GM23338 (cell line): ENCODE data around the gene ZNF800. TPM values are rescaled to one million over a fixed set of nuclear protein-coding genes. Genes with fewer than 3 reads are reported as not detected.
"Not testable (repeated sequence)": the region's sequence is repeated elsewhere in the genome, so short reads cannot be mapped to it uniquely, and the experiment has no call there.

ENCODE experiments used
- ATAC-seq: fragments of 200-7000 bp; cut with Tn5 transposase; 3 replicates; pipeline ENCODE4 v1.9.1; 2020
- DNase-seq: peaks from one replicate; pipeline ENCODE4 v3.0.0-alpha.2; 2015; ENCODE audit warnings: low spot score
- H2AFZ ChIP-seq: fragments of 200-600 bp; sonication (generic); 2 replicates; pipeline ENCODE4 v1.8.0; 2016; ENCODE audit warnings: antibody characterized with exemption, mild to moderate bottlenecking, moderate library complexity
- H3F3A ChIP-seq: fragments of 200-600 bp; sonication (generic); replicated peaks from 2 replicates; pipeline ENCODE4 v1.8.0; 2017; ENCODE audit warnings: antibody characterized with exemption, mixed run types, low read depth
- H3K27ac ChIP-seq: fragments of 200-600 bp; sonication (generic); 2 replicates; pipeline ENCODE4 v1.6.1; 2016; ENCODE audit warnings: low read depth
- H3K27me3 ChIP-seq: fragments of 200-600 bp; sonication (generic); 2 replicates; pipeline ENCODE4 v1.8.0; 2016; ENCODE audit warnings: mild to moderate bottlenecking, mixed run types, moderate library complexity; ENCODE audit not compliant: insufficient read depth
- H3K36me3 ChIP-seq: fragments of 200-600 bp; sonication (generic); 2 replicates; pipeline ENCODE4 v1.8.0; 2016; ENCODE audit warnings: mild to moderate bottlenecking; ENCODE audit not compliant: insufficient read depth
- H3K4me1 ChIP-seq: fragments of 200-600 bp; sonication (generic); 2 replicates; pipeline ENCODE4 v1.8.0; 2016; ENCODE audit warnings: mild to moderate bottlenecking, moderate library complexity; ENCODE audit not compliant: insufficient read depth
- H3K4me2 ChIP-seq: fragments of 200-600 bp; sonication (generic); 2 replicates; pipeline ENCODE4 v1.7.1; 2017; ENCODE audit warnings: mixed run types
- H3K4me3 ChIP-seq: fragments of 200-600 bp; sonication (generic); 2 replicates; pipeline ENCODE4 v1.6.1; 2016; ENCODE audit warnings: mixed run types
- H3K79me2 ChIP-seq: fragments of 200-600 bp; sonication (generic); replicated peaks from 2 replicates; pipeline ENCODE4 v1.8.0; 2017; ENCODE audit warnings: mild to moderate bottlenecking; ENCODE audit not compliant: insufficient read depth
- H3K9me2 ChIP-seq: fragments of 200-600 bp; sonication (generic); 2 replicates; pipeline ENCODE4 v1.8.0; 2017; ENCODE audit not compliant: insufficient read depth
- H4K20me1 ChIP-seq: fragments of 200-600 bp; sonication (generic); replicated peaks from 2 replicates; pipeline ENCODE4 v1.8.0; 2017; ENCODE audit warnings: mild to moderate bottlenecking; ENCODE audit not compliant: insufficient read depth
- H3K27ac Mint-ChIP-seq: 2 replicates; pipeline ENCODE4 v1.8.0; 2020; ENCODE audit warnings: inconsistent platforms, mild to moderate bottlenecking, moderate library complexity, mixed read lengths
- H3K27me3 Mint-ChIP-seq: 3 replicates; pipeline ENCODE4 v1.8.0; 2022; ENCODE audit warnings: low read depth, mild to moderate bottlenecking, moderate library complexity, mixed read lengths, inconsistent platforms; ENCODE audit not compliant: insufficient read depth, poor library complexity
- H3K36me3 Mint-ChIP-seq: 3 replicates; pipeline ENCODE4 v1.8.0; 2021; ENCODE audit warnings: low read depth, mild to moderate bottlenecking, inconsistent platforms, moderate library complexity, mixed read lengths
- H3K4me1 Mint-ChIP-seq: 3 replicates; pipeline ENCODE4 v1.8.0; 2020; ENCODE audit warnings: mild to moderate bottlenecking, inconsistent platforms, mixed read lengths
- H3K4me3 Mint-ChIP-seq: 3 replicates; pipeline ENCODE4 v1.8.0; 2021; ENCODE audit warnings: moderate library complexity, mild to moderate bottlenecking, inconsistent platforms, mixed read lengths
- H3K9me3 Mint-ChIP-seq: 3 replicates; pipeline ENCODE4 v1.8.0; 2020; ENCODE audit warnings: moderate library complexity, mild to moderate bottlenecking, inconsistent platforms, mixed read lengths
- CREB1 ChIP-seq: fragments of 250-450 bp; sonication (Bioruptor Pico); IDR thresholded peaks from 2 replicates; pipeline ENCODE4 v1.5.0; 2020; ENCODE audit warnings: low read depth, mild to moderate bottlenecking, moderate library complexity
- EZH2 ChIP-seq: fragments of 200-600 bp; sonication (generic); IDR thresholded peaks from one replicate; pipeline ENCODE4 v1.8.0; 2017; ENCODE audit warnings: antibody characterized with exemption, mild to moderate bottlenecking, low read depth; ENCODE audit not compliant: unreplicated experiment
- EZH2phosphoT487 ChIP-seq: fragments of 200-600 bp; sonication (generic); IDR thresholded peaks from one replicate; pipeline ENCODE4 v1.8.1; 2018; ENCODE audit warnings: antibody characterized with exemption; ENCODE audit not compliant: unreplicated experiment
- NANOG ChIP-seq: IDR thresholded peaks from 2 replicates; pipeline ENCODE4 v1.6.1; 2016; ENCODE audit warnings: antibody characterized with exemption, borderline replicate concordance
- STAT1 ChIP-seq: IDR thresholded peaks from one replicate; pipeline ENCODE4 v1.6.1; 2016; ENCODE audit warnings: antibody characterized with exemption; ENCODE audit not compliant: unreplicated experiment
- ZNF114 ChIP-seq: fragments of 250-450 bp; sonication (Bioruptor Pico); IDR thresholded peaks from 2 replicates; pipeline ENCODE4 v1.5.0; 2020; ENCODE audit warnings: mild to moderate bottlenecking, moderate library complexity
- polyA plus RNA-seq: library from polyadenylated mRNA; unstranded; fragments of >200 nt; fragmentation: Nextera tagmentation; extraction: Ambion mirVana; gene quantifications from 2 replicates; pipeline ENCODE4 v1.2.1, GENCODE V29; 2016
- total RNA-seq: library from RNA; depleted of rRNA; stranded (reverse); fragments of >200 nt; shearing (Covaris generic); gene quantifications from 2 replicates; pipeline ENCODE4 v1.2.3, GENCODE V29; 2014
- TF ChIP-seq, protein P1 (sequence below): fragments of 250-450 bp; sonication (Bioruptor Pico); IDR thresholded peaks from 2 replicates; pipeline ENCODE4 v1.5.0; 2020; ENCODE audit warnings: mild to moderate bottlenecking, moderate library complexity

The ZNF800 gene
- total and polyA plus RNA-seq, 2 experiments from 2014 or later: 5.4 to 8.3 TPM

- TF ChIP-seq, protein P1, sequence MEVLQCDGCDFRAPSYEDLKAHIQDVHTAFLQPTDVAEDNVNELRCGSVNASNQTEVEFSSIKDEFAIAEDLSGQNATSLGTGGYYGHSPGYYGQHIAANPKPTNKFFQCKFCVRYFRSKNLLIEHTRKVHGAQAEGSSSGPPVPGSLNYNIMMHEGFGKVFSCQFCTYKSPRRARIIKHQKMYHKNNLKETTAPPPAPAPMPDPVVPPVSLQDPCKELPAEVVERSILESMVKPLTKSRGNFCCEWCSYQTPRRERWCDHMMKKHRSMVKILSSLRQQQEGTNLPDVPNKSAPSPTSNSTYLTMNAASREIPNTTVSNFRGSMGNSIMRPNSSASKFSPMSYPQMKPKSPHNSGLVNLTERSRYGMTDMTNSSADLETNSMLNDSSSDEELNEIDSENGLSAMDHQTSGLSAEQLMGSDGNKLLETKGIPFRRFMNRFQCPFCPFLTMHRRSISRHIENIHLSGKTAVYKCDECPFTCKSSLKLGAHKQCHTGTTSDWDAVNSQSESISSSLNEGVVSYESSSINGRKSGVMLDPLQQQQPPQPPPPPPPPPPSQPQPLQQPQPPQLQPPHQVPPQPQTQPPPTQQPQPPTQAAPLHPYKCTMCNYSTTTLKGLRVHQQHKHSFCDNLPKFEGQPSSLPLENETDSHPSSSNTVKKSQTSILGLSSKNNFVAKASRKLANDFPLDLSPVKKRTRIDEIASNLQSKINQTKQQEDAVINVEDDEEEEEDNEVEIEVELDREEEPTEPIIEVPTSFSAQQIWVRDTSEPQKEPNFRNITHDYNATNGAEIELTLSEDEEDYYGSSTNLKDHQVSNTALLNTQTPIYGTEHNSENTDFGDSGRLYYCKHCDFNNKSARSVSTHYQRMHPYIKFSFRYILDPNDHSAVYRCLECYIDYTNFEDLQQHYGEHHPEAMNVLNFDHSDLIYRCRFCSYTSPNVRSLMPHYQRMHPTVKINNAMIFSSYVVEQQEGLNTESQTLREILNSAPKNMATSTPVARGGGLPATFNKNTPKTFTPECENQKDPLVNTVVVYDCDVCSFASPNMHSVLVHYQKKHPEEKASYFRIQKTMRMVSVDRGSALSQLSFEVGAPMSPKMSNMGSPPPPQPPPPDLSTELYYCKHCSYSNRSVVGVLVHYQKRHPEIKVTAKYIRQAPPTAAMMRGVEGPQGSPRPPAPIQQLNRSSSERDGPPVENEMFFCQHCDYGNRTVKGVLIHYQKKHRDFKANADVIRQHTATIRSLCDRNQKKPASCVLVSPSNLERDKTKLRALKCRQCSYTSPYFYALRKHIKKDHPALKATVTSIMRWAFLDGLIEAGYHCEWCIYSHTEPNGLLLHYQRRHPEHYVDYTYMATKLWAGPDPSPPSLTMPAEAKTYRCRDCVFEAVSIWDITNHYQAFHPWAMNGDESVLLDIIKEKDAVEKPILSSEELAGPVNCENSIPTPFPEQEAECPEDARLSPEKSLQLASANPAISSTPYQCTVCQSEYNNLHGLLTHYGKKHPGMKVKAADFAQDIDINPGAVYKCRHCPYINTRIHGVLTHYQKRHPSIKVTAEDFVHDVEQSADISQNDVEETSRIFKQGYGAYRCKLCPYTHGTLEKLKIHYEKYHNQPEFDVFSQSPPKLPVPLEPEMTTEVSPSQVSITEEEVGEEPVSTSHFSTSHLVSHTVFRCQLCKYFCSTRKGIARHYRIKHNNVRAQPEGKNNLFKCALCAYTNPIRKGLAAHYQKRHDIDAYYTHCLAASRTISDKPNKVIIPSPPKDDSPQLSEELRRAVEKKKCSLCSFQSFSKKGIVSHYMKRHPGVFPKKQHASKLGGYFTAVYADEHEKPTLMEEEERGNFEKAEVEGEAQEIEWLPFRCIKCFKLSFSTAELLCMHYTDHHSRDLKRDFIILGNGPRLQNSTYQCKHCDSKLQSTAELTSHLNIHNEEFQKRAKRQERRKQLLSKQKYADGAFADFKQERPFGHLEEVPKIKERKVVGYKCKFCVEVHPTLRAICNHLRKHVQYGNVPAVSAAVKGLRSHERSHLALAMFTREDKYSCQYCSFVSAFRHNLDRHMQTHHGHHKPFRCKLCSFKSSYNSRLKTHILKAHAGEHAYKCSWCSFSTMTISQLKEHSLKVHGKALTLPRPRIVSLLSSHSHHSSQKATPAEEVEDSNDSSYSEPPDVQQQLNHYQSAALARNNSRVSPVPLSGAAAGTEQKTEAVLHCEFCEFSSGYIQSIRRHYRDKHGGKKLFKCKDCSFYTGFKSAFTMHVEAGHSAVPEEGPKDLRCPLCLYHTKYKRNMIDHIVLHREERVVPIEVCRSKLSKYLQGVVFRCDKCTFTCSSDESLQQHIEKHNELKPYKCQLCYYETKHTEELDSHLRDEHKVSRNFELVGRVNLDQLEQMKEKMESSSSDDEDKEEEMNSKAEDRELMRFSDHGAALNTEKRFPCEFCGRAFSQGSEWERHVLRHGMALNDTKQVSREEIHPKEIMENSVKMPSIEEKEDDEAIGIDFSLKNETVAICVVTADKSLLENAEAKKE (CRISPR knock-in tag): no peak
- TF ChIP-seq EZH2phosphoT487 (no peak), NANOG (no peak), CREB1 (CRISPR knock-in tag) (no peak), STAT1 (no peak)
These were observed 44.7 kb upstream of the ZNF800 start (continued) for GRCh38 chr7:127437241-127437640.

- H3K36me3 ChIP-seq, H3K36me3 Mint-ChIP-seq, H3K27me3 ChIP-seq, H3F3A ChIP-seq, H3K4me1 ChIP-seq, H3K79me2 ChIP-seq, H3K27ac ChIP-seq, H3K9me3 Mint-ChIP-seq, H3K27me3 Mint-ChIP-seq, H3K4me3 ChIP-seq, H4K20me1 ChIP-seq, H3K4me3 Mint-ChIP-seq, H3K9me2 ChIP-seq, H2AFZ ChIP-seq, ATAC-seq, H3K27ac Mint-ChIP-seq, DNase-seq, H3K4me1 Mint-ChIP-seq, H3K4me2 ChIP-seq: not testable (repeated sequence)
These were observed 36.8 kb upstream of the ZNF800 start for GRCh38 chr7:127429281-127429680.

DNA sequence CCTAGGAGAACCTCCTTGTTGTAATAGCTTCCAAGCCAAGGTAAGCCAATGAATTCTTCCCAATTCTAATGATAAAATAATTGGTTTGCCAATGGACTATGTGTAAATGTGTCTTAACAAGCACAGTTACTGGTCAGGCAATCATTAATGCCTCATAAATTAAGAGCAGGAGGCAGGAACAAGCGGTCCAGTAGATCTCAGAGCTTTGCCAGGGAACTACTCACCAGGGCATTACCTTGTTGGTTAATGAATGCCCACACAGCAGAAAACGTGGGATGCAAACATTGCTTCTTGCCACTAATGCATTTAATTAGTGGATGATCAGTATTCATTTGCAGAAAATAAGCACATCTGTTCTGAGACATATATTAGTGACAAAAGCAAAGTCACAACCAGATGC lies 26.7 kb upstream of the ZNF800 start:
- Histone ChIP-seq H3K27ac (no peak overlapping the region), H3K27me3 (no peaks in the 10 kb centered on the region), H3K4me2 (no peak overlapping the region), H2AFZ (no peak overlapping the region; the same call in 1 of the 2 replicates), H3K36me3 (no peaks in the 10 kb centered on the region), H3K4me1 (no peaks in the 10 kb centered on the region), H3K79me2 (no peaks in the 10 kb centered on the region), H4K20me1 (no peaks in the 10 kb centered on the region), H3K9me2 (0 out of 2 replicates have a peak, but pooled peaks cover 2% of the 10 kb centered on the region), H3F3A (no peaks in the 10 kb centered on the region), H3K4me3 (no peak overlapping the region)
- Mint-ChIP-seq H3K36me3 (no peaks in the 10 kb centered on the region), H3K9me3 (no peaks in the 10 kb centered on the region), H3K4me3 (no peak overlapping the region), H3K27me3 (no peaks in the 10 kb centered on the region), H3K4me1 (no peaks in the 10 kb centered on the region), H3K27ac (no peak overlapping the region)
- ATAC-seq (no peak), DNase-seq (no peak)
- no peak for TF ChIP-seq NANOG
- no peak for TF ChIP-seq EZH2
- TF ChIP-seq ZNF114: no peak
